Measurements from ENCODE around the gene ING5.

The ING5 gene

DNA sequence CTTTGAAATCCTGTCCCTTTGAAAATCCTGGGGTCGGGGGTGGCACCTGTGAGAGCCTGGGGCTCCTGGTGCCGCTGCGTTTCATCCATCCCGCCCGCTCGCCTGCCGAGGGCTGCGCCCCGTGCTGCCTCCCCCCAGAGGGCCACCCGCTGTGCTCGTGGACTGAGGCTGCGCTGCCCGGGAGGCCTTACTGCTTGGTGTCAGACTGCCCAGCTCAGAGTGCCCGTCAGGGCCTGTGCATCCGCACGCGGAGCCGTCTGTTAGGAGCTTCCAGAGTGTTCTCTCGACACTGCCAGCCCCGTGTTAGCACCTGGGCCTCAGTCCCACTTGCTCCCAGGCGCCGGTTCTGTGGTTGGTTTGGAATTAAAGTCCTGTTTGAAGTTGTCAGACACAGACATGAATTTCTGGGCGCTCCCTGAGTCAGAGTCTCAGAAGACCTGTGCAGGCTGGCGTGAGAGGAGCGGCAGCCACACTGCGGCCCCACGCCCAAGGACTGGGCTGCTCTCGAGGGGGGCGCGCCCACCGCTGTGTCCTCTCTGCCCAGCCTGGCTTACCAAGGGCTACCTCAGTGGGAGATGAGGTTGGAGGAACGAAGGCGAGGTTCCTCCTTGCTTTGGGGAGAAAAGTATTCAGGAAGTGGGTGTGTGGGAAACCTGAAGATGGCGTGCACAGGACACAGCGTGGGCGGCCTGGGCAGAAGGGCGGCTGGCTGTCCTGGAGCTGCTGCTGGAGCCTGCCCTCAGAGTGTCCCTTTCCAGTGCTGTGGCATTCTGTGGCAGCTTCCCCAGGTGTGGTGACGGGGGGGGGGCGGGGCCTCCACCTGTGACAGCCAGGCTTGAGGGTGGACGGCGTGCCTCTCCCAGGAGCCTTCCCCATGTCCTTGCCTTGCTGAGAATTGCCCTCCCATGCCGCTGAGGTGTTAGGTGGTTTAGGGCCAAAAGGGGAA is 29.3 kb upstream of the ING5 start:
- no peak for DNase-seq

DNA sequence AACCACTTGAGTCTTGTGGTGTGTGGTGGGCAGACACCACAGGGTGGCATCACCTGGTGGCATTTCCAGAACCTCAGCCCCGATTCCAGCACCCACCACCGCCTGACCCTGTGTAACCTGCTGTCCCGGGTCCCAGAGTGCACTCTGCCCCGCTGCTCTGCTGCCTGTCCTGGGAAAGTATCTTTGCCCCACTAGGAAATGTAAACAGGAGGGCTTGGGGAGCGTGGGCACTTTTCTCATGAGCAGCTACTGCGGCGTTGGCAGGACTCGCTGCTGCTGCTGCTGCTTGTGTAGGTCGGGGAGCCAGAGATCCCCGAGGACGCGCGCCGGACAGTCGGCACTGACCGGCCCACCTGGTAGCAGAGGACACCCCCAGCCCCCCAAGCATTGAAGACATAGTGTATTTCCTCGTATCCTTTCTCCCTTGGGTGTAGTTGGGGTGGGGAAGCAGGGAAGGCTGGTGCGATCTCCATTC is 28.6 kb upstream of the ING5 start:
- DNase-seq = no peak

GRCh38 chr2:241673797-241674725 is 27.8 kb upstream of the ING5 start:
- DNase-seq = no peak

DNA sequence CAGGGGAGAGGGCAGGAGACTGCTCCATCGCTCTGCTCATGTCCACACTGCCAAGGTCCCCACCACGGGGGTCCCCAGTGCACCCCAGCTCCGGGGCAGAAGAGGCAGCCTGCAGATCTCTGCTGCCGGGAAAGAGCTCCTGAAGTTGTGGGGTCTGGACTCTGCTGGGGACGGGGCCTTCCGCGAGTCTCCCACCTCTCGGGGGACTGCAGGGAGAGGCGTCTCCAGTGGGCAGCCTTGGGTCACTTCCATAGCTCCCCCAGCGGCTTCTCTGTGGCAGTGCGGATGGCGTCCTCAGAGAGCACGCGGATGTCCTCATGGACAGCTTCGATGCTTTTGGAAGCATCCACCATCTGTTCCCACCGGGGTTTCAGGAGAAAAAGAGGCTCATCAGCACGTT is 26.0 kb upstream of the ING5 start:
- DNase-seq = no peak

DNA sequence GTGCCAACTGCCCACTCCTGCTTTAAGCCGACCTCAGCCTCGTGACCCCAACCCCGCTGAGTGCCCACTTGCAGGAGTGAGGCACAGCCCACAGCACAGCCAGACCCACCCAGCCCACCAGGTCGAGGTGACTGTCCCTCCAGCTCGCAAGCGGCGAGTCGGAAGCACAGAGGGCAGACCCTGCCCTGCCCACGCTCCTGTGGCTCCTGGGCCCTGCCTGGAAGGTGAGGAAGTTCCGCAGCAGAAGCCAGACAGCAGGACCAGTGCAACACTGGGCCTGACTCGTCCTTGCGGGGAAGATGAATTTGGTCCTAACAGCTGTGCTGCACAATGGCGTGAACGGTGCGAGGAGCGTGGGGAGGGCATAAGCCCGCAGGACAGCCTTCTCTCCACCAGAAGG is 25.2 kb upstream of the ING5 start:
- DNase-seq = no peak

DNA sequence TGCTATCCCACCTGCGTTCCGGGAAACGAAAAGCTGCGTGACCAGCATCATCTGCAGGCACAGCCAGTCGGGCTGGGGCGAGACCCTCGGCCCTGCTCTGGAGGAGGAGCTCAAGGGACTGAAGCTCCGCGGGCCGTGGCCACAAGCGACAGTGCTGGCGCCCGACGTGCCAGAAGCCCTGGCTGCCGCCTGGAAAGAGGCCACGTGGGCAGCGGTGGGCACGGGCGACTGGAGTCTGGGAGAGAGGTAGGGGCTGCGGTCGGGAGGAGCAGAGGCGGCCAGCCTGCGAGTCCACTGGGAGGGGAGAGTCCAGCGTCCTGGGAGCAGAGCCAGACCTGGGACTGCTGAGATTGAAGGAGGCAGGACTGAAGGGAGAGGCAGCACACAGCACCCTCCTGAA is 24.4 kb upstream of the ING5 start:
- no peak for DNase-seq

DNA sequence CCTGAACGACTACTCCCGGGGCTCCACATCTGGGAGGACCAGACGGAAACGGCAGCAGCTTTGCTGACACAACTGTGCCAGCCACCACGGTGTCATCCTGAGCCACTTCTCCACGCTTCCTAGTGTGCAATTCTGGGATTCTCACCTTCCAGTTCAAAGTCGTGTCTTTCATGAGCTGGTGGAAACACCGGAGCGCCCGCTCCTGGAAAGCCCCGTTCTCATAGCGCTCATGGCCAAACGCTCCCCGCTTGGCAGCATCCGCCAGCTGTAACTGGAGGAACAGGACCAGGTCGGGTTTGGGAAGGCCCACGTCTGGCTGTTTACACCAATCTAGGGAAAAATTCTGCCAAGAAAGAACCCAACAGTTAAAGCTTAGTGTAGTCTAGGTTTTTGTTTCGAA is 23.5 kb upstream of the ING5 start:
- no peak for DNase-seq

GRCh38 chr2:241678784-241679540 is 22.9 kb upstream of the ING5 start:
- no peak for DNase-seq

DNA sequence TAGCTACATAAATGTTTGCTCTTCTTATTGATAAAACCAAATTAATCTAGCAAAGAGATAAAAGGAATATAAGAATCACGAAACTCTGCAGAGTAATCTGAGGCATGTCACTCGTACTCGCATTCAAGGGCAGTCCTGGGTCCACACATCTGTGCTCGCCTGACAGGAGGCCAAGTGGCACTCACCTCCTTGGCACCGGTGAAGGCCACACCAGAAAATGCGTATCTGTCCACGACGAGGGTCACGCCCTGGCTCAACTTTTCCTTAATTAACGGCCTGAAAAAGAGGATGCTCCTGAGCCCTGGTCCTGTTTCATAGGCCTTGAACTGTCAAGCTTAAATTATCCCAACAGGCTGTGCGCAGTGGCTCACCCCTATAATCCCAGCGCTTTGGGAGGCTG is 21.8 kb upstream of the ING5 start:
- no peak for DNase-seq

- DNase-seq = no peak
These were observed 20.8 kb upstream of the ING5 start for GRCh38 chr2:241680827-241681599.

DNA sequence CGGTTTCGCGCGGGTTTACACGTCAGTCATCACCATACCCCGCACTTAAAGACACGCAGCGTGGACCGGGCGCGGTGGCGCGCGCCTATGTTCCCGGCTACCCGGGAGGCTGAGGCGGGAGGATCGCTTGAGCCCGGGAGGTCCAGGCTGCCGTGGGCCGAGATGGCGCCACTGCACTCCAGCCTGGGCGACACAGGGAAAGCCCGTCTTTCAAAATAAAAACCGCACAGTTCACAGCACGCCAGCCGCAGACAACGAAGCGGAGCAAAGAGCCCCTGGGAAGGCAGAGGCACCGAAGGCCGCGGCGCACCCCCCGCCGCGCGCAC is 15.6 kb upstream of the ING5 start:
- DNase-seq = peak in 1 of 2 donors; percentile 15

GRCh38 chr2:241686650-241687425 is 15.0 kb upstream of the ING5 start, which contains the start of gene DTYMK:
DTYMK (minus strand) TSS chr2:241686815; CDS start chr2:241686783, 32 bp downstream.
- DNase-seq = peak; percentile 94 to 95

DNA sequence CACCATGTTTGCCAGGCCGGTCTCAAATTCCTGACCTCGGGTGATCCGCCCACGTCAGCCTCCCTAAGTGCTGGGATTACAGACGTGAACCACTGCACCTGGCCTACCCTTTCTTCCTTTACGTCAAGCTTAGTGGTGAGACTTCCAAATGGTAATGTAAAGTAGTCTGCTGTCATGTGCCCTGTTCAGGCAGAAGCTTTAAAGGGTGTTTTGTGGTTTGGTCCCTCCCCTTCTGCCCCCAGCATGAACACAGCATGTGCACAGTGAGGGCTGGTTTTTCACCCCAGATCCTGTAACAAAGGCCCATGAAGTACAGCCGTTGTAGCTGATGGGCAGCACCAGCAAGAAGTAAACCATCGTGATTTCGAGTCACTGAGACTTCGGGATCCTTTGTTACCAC is 12.5 kb upstream of the ING5 start:
- DNase-seq = no peak

GRCh38 chr2:241690202-241690717 is 11.6 kb upstream of the ING5 start:
- DNase-seq = no peak

- DNase-seq = no peak
These were observed 9.4 kb upstream of the ING5 start for GRCh38 chr2:241692448-241692847.

GRCh38 chr2:241695651-241696050 is 6.2 kb upstream of the ING5 start:
- no peak for DNase-seq

- no peak for DNase-seq
These were observed 765 bp upstream of the ING5 start for GRCh38 chr2:241701149-241701398.

- DNase-seq = peak; percentile 81 to 86
These were observed 554 bp downstream of the ING5 start for GRCh38 chr2:241702155-241703031.

GRCh38 chr2:241703032-241703604 is 1.3 kb downstream of the ING5 start:
- DNase-seq = no peak

DNA sequence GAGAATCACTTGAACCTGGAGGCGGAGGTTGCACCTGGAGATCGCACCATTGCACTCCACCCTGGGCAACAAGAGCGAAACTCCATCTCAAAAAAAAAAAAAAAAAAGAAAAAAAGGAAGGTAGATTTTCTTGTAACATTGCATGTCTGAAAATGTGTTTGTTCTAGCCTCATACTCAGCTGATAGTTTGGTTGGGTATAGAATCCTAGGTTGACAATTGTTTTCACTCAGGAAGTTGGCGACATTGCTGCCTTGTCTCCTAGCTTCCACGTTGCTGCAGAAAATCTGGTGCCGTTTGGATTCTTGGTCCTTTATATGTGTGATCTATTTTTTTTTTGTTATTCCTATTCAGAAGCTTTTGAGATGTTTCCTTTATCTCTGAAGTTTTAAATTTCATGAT is 4.7 kb downstream of the ING5 start:
- no peak for DNase-seq

All from stimulated activated CD4-positive, alpha-beta T cell treated with anti-CD3 and anti-CD28 coated beads, Interleukin-2, amount 100 ng/mL, for 48 hours (primary cell).